ENCODE data around the gene DOCK7.

Gene DOCK7

DNA sequence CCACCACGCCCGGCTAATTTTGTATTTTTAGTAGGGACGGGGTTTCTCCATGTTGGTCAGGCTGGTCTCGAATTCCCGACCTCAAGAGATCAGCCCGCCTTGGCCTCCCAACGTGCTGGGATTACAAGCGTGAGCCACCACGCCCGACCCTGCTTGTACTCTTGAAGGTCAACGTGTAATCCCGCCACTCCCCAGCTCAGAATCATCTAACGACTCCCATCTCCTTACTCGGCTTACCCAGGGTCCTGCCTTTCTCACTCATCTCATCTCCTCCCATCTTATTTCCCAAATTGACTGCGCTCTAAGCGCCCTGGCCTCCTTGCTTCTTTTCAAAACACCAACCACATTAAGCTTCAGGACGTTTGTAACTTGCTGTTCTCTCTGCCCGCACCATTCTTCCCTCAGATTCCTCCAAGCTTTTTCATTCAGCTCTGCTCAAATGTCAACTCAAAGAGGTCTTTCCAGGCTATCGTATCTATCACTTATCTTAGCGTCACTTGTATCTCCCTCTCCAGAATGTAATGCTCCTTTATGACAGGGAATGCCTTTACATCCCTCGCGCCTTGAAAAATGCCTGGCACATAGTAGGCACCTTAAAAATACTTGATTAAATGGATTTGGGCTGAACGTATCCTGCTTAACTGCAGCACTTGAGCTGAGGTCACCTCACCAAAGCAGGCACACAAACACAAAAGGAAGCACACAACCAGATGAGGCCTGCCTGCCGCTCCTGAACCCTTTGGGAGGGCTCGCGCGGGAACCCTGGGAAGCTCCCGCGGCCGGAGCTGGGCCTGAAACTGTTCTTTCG is 252.8 kb downstream of the DOCK7 start:
- Histone ChIP-seq H3K9ac (ENCODE audit: low read length) (peak overlapping the region; percentile 100), H3K4me2 (ENCODE audit: low read depth, low read length, poor library complexity, severe bottlenecking) (peak overlapping the region; percentile 95), H4K20me1 (ENCODE audit: low read depth, low read length) (peaks cover 22% of the 10 kb centered on the region), H2AFZ (ENCODE audit: low read depth, low read length, severe bottlenecking) (peak overlapping the region; percentile 87), H3K27me3 (ENCODE audit: low read length) (no peaks in the 10 kb centered on the region), H3K4me3 (ENCODE audit: insufficient read depth, low read length, poor library complexity, severe bottlenecking) (peak overlapping the region; percentile 86), H3K9me2 (replicated peaks; ENCODE audit: insufficient read depth, low read length) (no peaks in the 10 kb centered on the region), H3K36me3 (ENCODE audit: low read length) (no peaks in the 10 kb centered on the region; the same call in 1 of the 2 replicates), H3K9me3 (ENCODE audit: insufficient read depth, low read length) (no peaks in the 10 kb centered on the region), H3K79me2 (ENCODE audit: insufficient read depth, low read length) (peaks cover 38% of the 10 kb centered on the region), H3K27ac (ENCODE audit: low read depth, low read length) (peak overlapping the region; percentile 99), H3F3A (ENCODE audit: insufficient read depth) (peaks cover 6% of the 10 kb centered on the region)
- TF ChIP-seq, protein P1, sequence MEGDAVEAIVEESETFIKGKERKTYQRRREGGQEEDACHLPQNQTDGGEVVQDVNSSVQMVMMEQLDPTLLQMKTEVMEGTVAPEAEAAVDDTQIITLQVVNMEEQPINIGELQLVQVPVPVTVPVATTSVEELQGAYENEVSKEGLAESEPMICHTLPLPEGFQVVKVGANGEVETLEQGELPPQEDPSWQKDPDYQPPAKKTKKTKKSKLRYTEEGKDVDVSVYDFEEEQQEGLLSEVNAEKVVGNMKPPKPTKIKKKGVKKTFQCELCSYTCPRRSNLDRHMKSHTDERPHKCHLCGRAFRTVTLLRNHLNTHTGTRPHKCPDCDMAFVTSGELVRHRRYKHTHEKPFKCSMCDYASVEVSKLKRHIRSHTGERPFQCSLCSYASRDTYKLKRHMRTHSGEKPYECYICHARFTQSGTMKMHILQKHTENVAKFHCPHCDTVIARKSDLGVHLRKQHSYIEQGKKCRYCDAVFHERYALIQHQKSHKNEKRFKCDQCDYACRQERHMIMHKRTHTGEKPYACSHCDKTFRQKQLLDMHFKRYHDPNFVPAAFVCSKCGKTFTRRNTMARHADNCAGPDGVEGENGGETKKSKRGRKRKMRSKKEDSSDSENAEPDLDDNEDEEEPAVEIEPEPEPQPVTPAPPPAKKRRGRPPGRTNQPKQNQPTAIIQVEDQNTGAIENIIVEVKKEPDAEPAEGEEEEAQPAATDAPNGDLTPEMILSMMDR (IDR thresholded peaks at IDR 0.05; ENCODE audit: insufficient read depth, low read length, poor library complexity, severe bottlenecking), result no peak
- TF ChIP-seq EZH2phosphoT487 (conservative IDR thresholded peaks at IDR 0.05; ENCODE audit: low read length), result no peak

GRCh38 chr1:62434618-62435001 is 253.6 kb downstream of the DOCK7 start:
- Histone ChIP-seq H3K27me3 (ENCODE audit: low read length) (no peaks in the 10 kb centered on the region), H4K20me1 (ENCODE audit: low read depth, low read length) (peaks cover 15% of the 10 kb centered on the region), H3K36me3 (ENCODE audit: low read length) (no peaks in the 10 kb centered on the region), H3K79me2 (ENCODE audit: insufficient read depth, low read length) (peaks cover 30% of the 10 kb centered on the region), H2AFZ (ENCODE audit: low read depth, low read length, severe bottlenecking) (no peak overlapping the region), H3K4me2 (ENCODE audit: low read depth, low read length, poor library complexity, severe bottlenecking) (no peak overlapping the region), H3K9me2 (replicated peaks; ENCODE audit: insufficient read depth, low read length) (no peaks in the 10 kb centered on the region), H3F3A (ENCODE audit: insufficient read depth) (peaks cover 6% of the 10 kb centered on the region), H3K9me3 (ENCODE audit: insufficient read depth, low read length) (no peaks in the 10 kb centered on the region), H3K9ac (ENCODE audit: low read length) (no peak overlapping the region), H3K4me3 (ENCODE audit: insufficient read depth, low read length, poor library complexity, severe bottlenecking) (no peak overlapping the region), H3K27ac (ENCODE audit: low read depth, low read length) (no peak overlapping the region)
- TF ChIP-seq EZH2phosphoT487 (conservative IDR thresholded peaks at IDR 0.05; ENCODE audit: low read length), result no peak
- TF ChIP-seq, protein P1 (IDR thresholded peaks at IDR 0.05; ENCODE audit: insufficient read depth, low read length, poor library complexity, severe bottlenecking), result no peak

DNA sequence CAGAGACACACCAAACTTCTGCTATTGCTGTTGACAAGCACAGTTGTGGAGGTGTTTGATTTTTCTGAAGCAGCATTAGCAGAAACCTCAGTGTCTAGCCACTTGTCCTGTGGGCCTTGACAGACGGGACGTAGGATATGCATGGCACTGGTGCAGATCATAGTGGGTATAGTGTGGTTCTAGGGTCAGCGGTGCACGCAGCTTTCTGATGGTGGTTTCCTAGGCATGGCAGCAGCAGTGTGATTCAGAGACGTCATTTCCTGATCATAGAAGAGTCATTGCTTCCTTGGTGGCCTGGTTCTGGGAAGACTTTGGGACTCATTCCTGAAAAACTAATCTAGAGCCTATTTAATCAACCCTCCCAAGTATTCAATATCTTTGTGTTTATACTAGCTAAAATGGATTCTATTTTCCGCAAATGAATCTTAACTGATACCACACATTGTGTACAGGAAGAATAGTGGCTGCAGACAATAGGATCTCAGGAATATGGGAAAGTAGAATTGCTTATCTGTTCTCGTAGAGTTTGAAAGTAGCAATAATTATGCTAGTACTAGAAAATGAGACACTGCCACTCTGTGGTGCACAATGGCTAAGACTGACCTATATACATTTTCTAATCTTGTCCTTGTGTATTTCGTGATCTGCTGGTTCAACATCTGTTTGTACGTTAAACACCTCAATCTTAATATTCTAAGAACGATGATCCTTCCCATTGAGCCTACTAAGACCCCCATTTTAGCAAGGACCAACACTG is 254.1 kb downstream of the DOCK7 start:
- H3K4me2 ChIP-seq (ENCODE audit: low read depth, low read length, poor library complexity, severe bottlenecking), result no peak overlapping the region
- no peaks in the 10 kb centered on the region for H3K9me3 ChIP-seq (ENCODE audit: insufficient read depth, low read length)
- H3K27me3 ChIP-seq (ENCODE audit: low read length), result no peaks in the 10 kb centered on the region
- peaks cover 6% of the 10 kb centered on the region for H3F3A ChIP-seq (ENCODE audit: insufficient read depth)
- H3K9me2 ChIP-seq (replicated peaks; ENCODE audit: insufficient read depth, low read length), result no peaks in the 10 kb centered on the region
- no peaks in the 10 kb centered on the region for H3K36me3 ChIP-seq (ENCODE audit: low read length)
- H2AFZ ChIP-seq (ENCODE audit: low read depth, low read length, severe bottlenecking), result no peak overlapping the region
- peaks cover 12% of the 10 kb centered on the region for H4K20me1 ChIP-seq (ENCODE audit: low read depth, low read length)
- no peak overlapping the region for H3K4me3 ChIP-seq (ENCODE audit: insufficient read depth, low read length, poor library complexity, severe bottlenecking)
- peaks cover 24% of the 10 kb centered on the region for H3K79me2 ChIP-seq (ENCODE audit: insufficient read depth, low read length)
- TF ChIP-seq, protein P1 (IDR thresholded peaks at IDR 0.05; ENCODE audit: insufficient read depth, low read length, poor library complexity, severe bottlenecking), result no peak
- TF ChIP-seq EZH2phosphoT487 (conservative IDR thresholded peaks at IDR 0.05; ENCODE audit: low read length), result no peak
- no peak overlapping the region for H3K9ac ChIP-seq (ENCODE audit: low read length)
- no peak overlapping the region for H3K27ac ChIP-seq (ENCODE audit: low read depth, low read length)

All from SU-DHL-6 (cell line).